GM18526 (cell line): ENCODE measurements around the gene SPEF1.

Experiments used
- POLR2A ChIP-seq: IDR thresholded peaks from 3 replicates; pipeline ENCODE4 v1.6.1; 2011; ENCODE audit not compliant: insufficient read length; ENCODE audit errors: extremely low read depth

SPEF1 gene

DNA sequence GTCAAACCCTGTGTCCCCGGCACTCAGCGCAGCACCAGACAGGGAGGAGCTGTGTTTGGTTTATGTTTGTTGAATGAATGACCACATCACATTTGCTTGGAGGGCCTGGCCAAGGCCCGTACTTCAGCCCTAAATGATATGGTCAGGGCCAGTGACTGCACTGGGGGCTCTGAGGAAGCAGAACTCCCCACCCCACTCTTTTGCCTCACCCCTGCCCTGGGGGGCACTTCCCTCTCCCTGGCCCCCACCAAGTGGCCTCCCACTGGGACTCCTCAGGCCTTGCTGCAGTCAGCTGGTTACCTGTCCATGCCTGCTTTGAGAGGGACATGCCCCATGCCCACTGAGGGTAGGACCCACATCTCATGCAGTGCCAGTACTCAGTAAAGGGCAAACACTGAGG, 16.6 kb downstream of the SPEF1 start:
- TF ChIP-seq POLR2A, result no peak

DNA sequence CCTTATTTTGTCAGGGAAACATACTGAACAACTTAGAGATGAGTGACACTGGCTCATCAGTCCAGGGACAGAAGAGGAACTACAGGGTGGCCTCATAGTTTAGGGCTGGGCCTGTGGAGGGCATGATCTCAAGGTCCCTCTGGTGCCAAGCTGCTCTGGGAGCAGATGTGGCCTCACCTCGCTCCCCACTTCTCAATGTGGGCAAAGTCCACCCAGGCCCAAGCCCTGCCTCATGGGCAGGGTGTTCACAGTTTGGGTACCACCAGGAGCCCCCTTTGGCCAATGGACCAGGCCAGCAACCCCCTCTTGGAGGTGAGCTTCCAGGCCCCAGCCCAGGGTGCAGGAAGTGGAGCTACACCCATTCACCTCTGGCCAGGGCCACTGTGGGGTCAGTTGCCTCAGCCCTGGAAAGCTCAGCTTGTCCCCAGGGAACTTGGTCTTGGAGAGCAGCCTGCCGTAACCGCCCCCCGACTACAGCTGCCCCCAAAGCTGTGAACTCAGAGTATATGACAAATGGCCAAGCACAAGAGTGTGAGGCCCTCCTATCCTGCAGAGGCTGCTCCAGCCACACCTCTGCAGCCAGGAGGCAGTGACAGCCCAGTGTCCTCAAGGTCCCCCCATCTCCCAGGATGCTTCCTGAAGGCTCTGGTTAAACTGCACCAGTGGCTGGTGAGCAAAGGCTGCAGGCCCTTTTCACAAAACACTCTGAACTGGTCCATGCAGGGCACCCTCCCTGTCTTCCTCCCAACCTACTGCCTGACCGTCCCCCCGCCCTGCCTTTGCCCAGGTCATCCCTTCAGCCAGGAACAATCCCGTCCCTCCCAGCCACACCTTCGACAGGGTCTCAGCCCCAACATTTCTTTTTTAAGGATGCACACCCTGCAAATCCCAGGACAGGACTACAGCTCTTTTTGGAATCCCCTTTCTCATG, 17.3 kb downstream of the SPEF1 start:
- no peak for TF ChIP-seq POLR2A

DNA sequence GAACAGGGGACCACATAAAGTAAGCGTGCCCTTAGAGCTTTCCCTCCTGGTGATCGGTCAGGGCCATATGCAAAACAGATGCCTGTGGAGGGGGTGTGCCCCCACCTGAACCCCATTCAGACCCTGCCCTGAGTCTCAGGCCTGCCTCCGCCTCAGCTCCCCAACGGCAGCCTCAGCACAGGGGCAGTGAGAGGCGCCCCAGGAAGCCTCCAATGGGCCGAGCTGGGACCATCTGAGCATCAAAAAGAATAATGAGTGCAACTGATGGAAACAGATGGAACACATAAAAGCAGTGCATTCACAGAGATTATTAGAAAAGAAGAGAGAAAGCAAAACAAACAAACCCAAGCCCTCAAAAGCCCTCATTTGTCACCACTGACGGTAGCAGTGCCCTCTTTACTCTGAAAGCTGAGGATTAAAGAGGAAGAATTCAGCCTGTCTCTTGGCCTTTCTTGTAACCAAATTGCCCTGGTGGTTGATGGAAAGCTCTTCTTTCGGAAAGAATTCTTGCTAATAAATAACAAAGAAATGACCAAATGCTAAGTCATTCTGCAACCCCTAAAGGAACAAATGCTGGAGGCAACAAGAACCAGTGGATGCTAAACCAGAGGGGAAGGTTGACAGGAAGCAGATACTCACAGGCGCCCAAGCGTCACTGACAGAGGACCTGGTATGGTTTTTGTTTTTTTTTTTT, 20.4 kb downstream of the SPEF1 start:
- no peak for TF ChIP-seq POLR2A

DNA sequence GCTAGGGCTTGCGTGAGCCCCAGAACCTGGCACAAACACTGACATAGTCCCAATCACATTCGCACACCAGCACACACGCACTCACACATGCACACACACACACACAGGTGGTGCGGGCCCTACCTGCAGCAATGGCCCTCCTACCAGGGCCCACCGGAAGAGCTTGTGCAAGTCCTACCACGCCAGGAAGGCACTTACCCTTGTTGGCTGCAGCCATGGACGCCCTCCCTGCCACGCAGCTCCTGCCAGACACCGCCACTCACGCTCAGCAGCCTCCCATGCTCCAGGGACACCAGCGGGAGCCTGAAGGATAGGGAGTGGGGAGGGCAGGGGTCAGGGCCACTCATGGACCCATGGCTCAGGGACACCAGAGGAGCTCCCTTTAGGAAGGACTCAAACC, 21.4 kb downstream of the SPEF1 start:
- no peak for TF ChIP-seq POLR2A

DNA sequence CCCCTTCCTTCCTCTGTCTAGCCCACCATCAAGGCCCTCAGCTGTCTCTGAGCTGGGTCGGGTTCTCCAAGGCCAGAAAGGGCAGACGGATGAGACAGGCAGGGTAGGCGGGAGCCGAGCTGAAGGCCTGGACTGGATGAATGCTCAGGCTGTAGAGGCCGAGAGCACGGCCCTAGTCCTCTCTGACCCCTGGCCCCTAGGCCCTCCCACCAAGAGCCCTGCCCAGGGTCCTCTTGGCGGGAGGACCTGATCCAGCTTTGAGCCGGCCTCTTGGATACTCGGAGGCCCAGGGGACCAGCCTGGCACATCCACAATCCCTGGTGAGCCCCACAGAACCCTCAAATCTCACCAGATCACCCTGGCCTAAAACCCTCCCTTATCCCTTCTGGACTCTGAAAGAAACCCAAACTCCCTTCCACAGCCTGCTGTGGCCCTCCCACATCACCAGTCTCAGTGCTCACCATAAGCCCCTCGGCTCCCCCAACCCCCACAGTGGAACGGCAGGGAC, 21.9 kb downstream of the SPEF1 start:
- no peak for TF ChIP-seq POLR2A

DNA sequence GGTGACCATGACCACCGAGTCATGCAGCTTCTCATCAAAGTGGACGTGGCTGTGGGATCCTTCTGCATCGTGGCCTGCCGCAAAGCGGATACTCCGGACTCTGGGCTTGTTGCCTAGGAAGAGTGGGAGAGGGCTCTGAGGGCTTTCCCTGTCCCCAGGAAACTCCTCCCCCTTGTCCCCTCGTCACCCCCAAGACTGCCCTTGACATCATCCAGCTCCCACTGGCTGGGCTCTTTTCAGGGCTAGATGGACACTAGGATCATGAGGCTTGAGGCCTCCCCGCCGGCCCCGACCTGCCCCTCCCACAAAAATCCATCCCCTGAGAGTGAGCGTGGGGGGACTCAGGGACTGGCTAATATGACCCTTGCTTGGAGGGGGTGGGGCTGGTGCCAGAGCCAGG, 22.7 kb downstream of the SPEF1 start:
- no peak for TF ChIP-seq POLR2A

DNA sequence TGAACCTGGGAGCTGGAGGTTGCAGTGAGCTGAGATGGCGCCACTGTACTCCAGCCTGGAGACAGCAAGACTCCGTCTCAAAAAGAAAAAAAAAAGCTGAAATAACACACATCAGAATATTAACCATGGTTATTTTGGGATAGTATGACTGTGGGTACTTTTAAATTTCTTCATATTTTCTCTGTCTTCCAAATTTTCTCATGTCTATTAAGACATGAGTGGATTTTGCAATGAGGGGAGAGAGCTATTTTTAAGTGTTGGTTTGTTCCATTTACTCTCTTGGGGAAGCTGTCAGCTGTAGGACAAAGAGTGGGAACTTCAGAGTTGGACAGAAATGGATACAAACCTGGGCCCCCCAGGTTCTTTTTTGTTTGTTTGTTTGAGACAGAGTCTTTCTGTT, 24.0 kb downstream of the SPEF1 start:
- TF ChIP-seq POLR2A, result no peak

DNA sequence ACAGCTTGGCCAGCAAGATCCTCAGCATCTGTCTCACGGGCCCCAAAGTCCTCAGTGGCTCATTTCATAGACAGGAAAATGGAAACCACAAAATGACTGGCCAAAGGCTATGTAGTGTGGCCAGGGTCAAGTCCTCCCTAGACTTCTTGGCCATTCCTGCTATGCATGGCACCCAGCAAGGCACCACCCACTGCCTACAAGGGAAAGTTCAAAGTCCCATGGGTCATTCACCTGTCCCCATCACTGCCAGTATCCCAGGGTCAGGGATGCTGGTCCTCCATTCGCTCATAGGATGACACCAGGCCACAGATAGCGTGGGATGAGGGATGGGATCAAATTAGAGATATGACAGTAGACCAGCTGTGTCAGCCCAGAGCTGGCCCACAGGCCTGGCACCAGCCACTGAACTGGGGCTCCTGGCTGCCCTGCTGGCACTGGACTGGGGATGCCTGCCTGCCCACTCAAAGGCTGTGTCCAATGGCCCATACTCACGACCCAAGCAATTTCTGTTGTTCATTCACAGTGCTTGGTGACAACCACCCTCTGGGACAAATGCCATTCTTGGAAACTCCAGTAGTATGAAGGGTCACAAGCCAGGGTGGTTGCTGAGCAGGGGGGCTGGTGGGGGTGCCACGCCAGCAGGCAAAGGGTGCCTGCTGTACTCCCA, 25.3 kb downstream of the SPEF1 start:
- TF ChIP-seq POLR2A, result no peak

DNA sequence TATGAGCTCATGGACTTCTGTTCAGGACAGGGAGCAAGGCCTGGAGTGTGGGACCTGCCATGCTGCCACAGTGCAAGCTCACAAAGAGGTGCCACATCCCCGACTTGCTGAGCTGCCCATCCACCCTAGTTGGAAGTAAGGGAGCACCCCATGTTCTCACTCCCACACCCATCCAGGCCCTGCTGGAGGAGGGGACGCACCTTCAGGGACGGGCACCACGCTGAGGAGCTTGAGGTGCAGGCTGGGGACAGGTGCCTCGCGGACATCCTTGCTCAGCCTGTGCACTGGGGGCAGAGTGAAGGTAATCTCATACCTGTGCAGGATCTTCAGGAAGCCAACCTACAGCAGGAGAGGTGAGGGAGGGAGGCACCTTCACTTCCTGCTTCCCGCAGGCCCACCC, 26.0 kb downstream of the SPEF1 start:
- TF ChIP-seq POLR2A, result no peak

DNA sequence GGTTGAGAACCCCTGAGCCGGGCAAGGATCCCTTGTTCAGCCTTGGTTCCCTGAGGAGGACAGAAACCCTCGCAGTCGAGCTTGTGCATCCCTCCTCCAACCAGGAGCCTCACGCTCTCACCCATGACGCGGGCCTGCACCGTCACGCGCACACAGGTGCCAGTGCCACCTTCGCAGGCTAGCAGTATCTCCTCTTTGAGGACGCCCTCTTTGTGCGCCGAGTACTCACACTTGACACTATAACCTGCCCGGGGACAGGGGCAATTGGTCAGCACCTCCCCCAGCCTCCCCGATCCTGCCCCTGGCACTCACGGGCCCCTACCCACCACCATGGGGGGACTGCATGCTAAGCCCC, 27.0 kb downstream of the SPEF1 start:
- no peak for TF ChIP-seq POLR2A

DNA sequence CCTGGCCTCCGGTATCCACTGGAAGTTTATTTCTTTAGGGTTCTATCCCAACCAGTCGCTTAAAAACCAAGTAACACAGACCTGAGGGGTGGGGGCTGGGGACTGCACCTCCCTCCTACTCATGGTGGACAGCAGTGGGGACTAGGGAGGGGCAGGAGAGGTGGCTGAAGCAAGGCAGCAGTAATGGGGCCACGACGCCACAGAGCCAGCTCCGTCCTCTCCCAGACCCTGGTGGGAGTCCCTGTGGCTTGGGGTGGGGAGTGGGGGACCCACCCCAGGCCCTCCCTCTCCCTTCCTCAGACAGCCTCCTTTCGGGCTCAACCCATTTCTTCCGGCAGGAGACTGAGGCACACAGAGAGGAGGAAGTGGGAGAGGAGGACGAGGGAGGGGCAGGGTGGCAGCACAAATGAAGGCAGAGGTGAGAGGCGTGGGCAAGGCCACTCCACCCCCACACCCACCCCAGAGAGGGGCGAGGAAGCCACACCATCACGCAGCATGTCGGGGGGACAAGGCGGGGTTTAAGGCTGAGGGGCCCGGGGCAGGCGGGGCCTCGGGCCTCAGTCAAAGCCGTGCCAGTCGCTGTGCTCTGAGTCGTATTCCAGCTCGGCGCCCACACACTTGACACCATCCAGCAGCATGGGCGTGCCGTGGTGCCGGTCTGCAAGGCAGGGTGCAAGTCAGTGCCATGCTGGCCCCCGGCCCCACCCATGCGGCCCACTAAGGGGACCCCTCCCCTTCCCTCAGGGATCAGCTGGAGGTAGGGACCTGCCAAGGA, 27.6 kb downstream of the SPEF1 start:
- TF ChIP-seq POLR2A, result no peak

DNA sequence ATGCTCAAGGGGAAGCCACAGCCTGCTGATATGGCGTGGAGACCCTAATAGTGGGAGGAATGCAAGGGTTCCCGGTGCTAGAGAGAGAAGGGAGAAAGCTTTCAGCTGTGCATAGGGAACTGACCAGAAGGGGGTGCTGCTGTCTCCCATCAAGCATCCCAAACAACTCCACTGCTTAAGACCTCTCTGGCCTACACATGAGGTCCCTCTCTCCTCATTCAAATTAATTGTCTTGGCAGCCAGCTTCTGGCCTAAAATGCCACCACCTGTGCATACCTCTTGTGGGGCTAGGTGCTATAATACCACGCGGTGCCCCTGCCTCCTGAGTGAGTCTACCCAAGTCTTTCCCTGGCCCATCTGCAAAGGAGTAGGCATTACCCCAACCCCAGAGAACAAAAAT, 28.1 kb downstream of the SPEF1 start:
- no peak for TF ChIP-seq POLR2A

DNA sequence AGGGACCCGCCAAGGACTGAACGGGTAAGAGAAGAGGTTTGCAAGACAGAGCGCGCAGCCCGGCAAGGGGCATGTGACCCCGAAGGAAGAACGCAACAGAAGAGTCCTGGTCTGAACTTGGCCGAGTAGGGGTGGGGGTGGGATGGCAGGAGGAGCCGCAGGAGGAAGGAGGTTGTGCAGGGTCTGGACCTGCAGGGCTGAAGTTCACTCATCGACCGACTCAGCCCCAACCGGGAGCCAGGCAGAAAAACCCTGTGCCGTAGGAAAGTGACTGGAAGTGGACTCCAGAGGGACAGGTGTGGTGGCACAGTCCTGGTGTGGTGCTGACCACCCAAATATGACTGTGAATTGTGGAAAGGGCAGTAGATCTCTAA, 28.9 kb downstream of the SPEF1 start:
- no peak for TF ChIP-seq POLR2A

DNA sequence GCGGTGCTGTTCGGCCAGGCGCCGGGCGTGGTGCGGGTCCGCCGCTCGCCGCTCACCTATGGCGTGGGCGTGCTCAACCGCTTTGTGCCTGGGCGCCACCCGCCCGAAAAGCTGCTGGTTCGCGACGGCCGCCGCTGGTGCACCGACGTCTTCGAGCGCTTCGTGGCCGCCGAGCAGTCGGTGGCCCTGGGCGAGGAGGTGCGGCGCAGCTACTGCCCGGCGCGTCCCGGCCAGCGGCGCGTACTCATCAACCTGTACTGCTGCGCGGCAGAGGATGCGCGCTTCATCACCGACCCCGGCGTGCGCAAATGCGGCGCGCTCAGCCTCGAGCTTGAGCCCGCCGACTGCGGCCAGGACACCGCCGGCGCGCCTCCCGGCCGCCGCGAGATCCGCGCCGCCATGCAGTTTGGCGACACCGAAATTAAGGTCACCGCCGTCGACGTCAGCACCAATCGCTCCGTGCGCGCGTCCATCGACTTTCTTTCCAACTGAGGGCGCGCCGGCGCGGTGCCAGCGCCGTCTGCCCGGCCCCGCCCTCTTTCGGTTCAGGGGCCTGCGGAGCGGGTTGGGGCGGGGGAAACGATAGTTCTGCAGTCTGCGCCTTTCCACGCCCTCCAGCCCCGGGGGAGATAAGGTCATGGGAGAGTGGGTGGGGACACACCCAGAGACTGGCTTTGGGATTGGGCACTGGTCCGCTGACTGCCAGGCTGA, 29.4 kb downstream of the SPEF1 start:
- TF ChIP-seq POLR2A, result no peak

DNA sequence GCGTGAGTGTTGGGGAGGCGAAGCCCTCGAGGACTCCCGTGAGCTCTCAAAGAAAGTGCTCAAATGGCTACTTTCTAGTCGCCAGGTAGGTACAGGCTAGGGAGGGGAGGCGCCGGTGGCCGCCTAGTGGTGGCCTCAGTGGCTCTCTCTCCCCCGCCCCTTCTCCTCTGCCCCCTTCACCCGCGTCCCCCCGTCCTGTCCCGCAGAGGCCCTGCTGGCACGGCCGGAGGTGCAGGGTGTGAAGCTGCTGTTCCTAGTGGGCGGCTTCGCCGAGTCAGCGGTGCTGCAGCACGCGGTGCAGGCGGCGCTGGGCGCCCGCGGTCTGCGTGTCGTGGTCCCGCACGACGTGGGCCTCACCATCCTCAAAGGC, 30.0 kb downstream of the SPEF1 start:
- TF ChIP-seq POLR2A, result no peak
